ENCODE results near the gene NIBAN1.

NIBAN1 gene

GRCh38 chr1:184973272-184974055 is 844 bp downstream of the NIBAN1 start:
- TF ChIP-seq CTCF (IDR thresholded peaks at IDR 0.05; ENCODE audit: control insufficient read depth, extremely low read depth, insufficient read depth) = 0 out of 2 replicates have a peak, but pooled peaks have one; percentile 7
- DNase-seq (ENCODE audit: low read depth) = no peak
- peak overlapping the region; percentile 61 for H3K4me3 ChIP-seq (ENCODE audit: low read depth, low read length)

- no peak for TF ChIP-seq CTCF (IDR thresholded peaks at IDR 0.05; ENCODE audit: control insufficient read depth, extremely low read depth, insufficient read depth)
- H3K4me3 ChIP-seq (ENCODE audit: low read depth, low read length) = no peak overlapping the region
- DNase-seq (ENCODE audit: low read depth) = no peak
These were observed 1.8 kb downstream of the NIBAN1 start for GRCh38 chr1:184972315-184973055.

GRCh38 chr1:184971522-184972265 is 2.6 kb downstream of the NIBAN1 start:
- no peak for DNase-seq (ENCODE audit: low read depth)
- H3K4me3 ChIP-seq (ENCODE audit: low read depth, low read length) = no peak overlapping the region
- TF ChIP-seq CTCF (IDR thresholded peaks at IDR 0.05; ENCODE audit: control insufficient read depth, extremely low read depth, insufficient read depth) = no peak

GRCh38 chr1:184970691-184971161 is 3.6 kb downstream of the NIBAN1 start:
- no peak for TF ChIP-seq CTCF (IDR thresholded peaks at IDR 0.05; ENCODE audit: control insufficient read depth, extremely low read depth, insufficient read depth)
- H3K4me3 ChIP-seq (ENCODE audit: low read depth, low read length) = no peak overlapping the region
- no peak for DNase-seq (ENCODE audit: low read depth)

- no peak overlapping the region for H3K4me3 ChIP-seq (ENCODE audit: low read depth, low read length)
- no peak for TF ChIP-seq CTCF (IDR thresholded peaks at IDR 0.05; ENCODE audit: control insufficient read depth, extremely low read depth, insufficient read depth)
- no peak for DNase-seq (ENCODE audit: low read depth)
These were observed 7.3 kb downstream of the NIBAN1 start for GRCh38 chr1:184966989-184967388.

GRCh38 chr1:184965944-184966860 is 8.1 kb downstream of the NIBAN1 start:
- no peak for DNase-seq (ENCODE audit: low read depth)
- TF ChIP-seq CTCF (IDR thresholded peaks at IDR 0.05; ENCODE audit: control insufficient read depth, extremely low read depth, insufficient read depth) = no peak

More at GRCh38 chr1:184965944-184966860, 8.1 kb downstream of the NIBAN1 start:
- no peak overlapping the region for H3K4me3 ChIP-seq (ENCODE audit: low read depth, low read length)
